Progenitor cell of endocrine pancreas (in vitro differentiated cells): ENCODE measurements around the gene HES4. TPM values are rescaled to one million over a fixed set of nuclear protein-coding genes. Genes with fewer than 3 reads are reported as not detected.
A peak's percentile ranks its signal among the peaks of the same experiment; 100 is the strongest.

Experiments used
- DNase-seq: peaks from one replicate; pipeline ENCODE4 v3.0.0; 2021; ENCODE audit warnings: low spot score; ENCODE audit not compliant: unreplicated experiment
- H3K27ac Mint-ChIP-seq: 2 replicates; pipeline ENCODE4 v1.8.0; 2021; ENCODE audit warnings: mild to moderate bottlenecking, moderate library complexity, mixed read lengths
- H3K27me3 Mint-ChIP-seq: 2 replicates; pipeline ENCODE4 v1.8.0; 2021; ENCODE audit warnings: mixed read lengths
- H3K36me3 Mint-ChIP-seq: 2 replicates; pipeline ENCODE4 v1.8.0; 2022; ENCODE audit warnings: mixed read lengths; ENCODE audit not compliant: insufficient read depth
- H3K4me1 Mint-ChIP-seq: 2 replicates; pipeline ENCODE4 v1.8.0; 2021; ENCODE audit warnings: low read depth, mixed read lengths
- H3K4me3 Mint-ChIP-seq: 2 replicates; pipeline ENCODE4 v1.8.0; 2021; ENCODE audit warnings: low read depth, mild to moderate bottlenecking, moderate library complexity, mixed read lengths
- H3K9me3 Mint-ChIP-seq: 2 replicates; pipeline ENCODE4 v1.8.0; 2021; ENCODE audit warnings: low read depth, mixed read lengths
- total RNA-seq: library from RNA; stranded (reverse); gene quantifications from 2 replicates; pipeline ENCODE4 v1.2.1, GENCODE V29; 2021
- TF ChIP-seq, protein P1 (sequence below): fragments of 200-600 bp; sonication (generic); IDR thresholded peaks from one replicate; pipeline ENCODE4 v1.5.0; 2021; ENCODE audit warnings: antibody characterized with exemption, mild to moderate bottlenecking; ENCODE audit not compliant: unreplicated experiment

Gene HES4
- total RNA-seq, 1 donor from 2014 or later = 83.8 TPM

DNA sequence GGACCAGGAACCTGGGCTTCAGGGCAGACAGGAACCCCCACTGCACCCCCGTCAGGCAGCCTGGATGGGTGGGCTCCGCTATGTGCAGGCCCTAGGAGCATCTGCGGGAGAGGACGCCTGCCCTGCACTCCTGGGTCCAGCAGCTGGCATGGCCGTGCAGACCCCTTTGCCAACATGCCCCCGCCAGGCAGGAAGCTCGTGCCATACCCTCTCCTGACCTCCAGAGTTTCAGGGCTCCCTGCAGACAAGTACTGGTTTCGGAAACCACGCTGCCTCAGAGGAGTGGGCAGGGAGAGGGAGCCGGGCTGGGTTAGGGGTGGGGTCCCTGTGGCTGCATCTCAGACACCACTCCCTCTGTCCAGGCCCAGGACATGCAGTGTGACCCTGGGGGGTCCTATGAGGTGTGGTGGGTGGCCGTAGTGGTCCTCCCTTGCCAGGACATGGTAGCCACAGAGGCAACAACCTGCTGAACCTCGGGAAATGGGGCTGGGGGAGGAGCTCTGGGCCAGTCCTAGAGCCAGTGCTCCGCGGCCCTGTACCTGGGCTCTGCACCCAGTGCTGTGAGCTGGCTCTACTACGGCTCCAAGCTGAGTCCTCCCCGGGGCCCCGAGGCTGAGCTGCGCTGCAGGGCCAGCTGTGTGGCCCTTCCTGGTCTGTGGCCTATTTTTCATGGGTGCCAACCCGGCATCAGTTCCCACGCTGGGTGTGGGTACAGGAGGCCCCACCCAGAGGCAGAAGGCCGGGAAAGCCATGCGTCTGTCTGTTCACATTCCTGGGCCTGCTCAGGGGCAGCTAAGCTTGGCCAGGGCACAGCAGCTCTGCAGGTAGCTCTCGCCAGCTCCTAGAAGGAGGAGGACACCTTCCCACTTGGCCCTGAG lies 32.2 kb downstream of the HES4 start:
- H3K27me3 Mint-ChIP-seq = peaks cover 25% of the 10 kb centered on the region
- peaks cover 1% of the 10 kb centered on the region for H3K36me3 Mint-ChIP-seq
- H3K9me3 Mint-ChIP-seq = no peaks in the 10 kb centered on the region
- no peaks in the 10 kb centered on the region for H3K4me1 Mint-ChIP-seq
- H3K27ac Mint-ChIP-seq = no peak overlapping the region
- H3K4me3 Mint-ChIP-seq = no peak overlapping the region
- TF ChIP-seq, protein P1, sequence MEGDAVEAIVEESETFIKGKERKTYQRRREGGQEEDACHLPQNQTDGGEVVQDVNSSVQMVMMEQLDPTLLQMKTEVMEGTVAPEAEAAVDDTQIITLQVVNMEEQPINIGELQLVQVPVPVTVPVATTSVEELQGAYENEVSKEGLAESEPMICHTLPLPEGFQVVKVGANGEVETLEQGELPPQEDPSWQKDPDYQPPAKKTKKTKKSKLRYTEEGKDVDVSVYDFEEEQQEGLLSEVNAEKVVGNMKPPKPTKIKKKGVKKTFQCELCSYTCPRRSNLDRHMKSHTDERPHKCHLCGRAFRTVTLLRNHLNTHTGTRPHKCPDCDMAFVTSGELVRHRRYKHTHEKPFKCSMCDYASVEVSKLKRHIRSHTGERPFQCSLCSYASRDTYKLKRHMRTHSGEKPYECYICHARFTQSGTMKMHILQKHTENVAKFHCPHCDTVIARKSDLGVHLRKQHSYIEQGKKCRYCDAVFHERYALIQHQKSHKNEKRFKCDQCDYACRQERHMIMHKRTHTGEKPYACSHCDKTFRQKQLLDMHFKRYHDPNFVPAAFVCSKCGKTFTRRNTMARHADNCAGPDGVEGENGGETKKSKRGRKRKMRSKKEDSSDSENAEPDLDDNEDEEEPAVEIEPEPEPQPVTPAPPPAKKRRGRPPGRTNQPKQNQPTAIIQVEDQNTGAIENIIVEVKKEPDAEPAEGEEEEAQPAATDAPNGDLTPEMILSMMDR = no peak
- no peak for DNase-seq

DNA sequence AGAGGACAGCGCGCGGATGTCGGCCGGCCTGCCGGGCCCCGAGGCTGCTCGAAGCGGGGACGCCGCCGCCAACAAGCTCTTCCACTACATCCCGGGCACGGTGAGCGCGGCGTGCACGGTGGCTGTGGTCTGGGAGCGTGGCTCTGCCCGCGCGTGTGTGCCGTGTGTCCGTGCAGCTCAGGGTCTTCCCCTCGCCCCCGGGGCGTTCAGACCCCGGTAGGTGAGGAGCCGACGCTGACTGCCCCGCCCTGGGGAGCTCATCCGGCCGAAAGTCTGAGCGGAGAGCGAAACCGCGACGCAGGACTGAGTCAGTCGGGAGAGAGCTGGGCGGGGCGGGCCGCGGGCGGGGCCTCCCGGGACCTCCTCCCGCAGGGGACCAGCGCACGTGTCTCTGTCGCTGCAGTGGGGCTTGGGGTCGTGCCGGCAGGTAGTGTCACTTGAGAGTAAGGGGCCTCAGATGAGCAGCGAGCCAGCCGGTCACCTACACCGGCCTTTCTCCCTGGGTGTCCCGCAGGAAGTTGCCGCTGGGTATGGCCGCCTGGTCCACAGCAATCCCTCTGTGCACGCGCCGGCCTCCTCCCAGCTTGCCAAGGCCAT lies 33.1 kb downstream of the HES4 start:
- peaks cover 1% of the 10 kb centered on the region for H3K36me3 Mint-ChIP-seq
- no peak for DNase-seq
- H3K4me3 Mint-ChIP-seq = peak overlapping the region; percentile 60
- TF ChIP-seq, protein P1 = no peak
- no peak overlapping the region for H3K27ac Mint-ChIP-seq
- H3K4me1 Mint-ChIP-seq = no peaks in the 10 kb centered on the region
- no peaks in the 10 kb centered on the region for H3K9me3 Mint-ChIP-seq
- H3K27me3 Mint-ChIP-seq = peaks cover 25% of the 10 kb centered on the region

DNA sequence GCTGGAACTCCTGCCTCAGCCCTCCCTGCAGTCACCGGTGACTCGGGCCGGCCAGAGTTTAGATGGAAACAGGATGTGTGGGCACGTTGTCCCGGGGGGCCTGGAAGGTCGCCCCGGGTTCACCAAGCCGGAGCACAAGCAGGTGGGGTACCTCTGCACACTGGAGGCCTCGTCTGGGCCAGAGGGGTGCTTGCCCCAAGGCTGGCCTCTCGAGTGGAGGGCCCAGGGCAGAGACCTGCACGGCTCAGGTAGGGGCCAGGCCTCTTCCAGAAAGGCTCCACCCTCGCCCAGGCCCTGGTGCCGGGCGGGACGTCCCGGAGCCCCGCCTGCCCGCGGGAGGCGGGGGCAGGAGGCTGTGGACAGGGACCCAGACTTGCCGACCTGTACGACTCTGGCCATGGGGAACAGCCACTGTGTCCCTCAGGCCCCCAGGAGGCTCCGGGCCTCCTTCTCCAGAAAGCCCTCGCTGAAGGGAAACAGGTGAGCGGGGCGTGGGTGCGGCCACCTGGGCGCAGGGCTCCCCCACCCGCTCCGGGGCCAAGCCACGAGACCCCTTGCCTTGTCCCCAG lies 33.7 kb downstream of the HES4 start, which contains the start of gene PLEKHN1:
Gene PLEKHN1 (plus strand): TSS at position 348 of the 569 bp plus-strand sequence. CDS start 50 bp downstream, at position 398.
- no peak for DNase-seq
- H3K4me3 Mint-ChIP-seq = peak within 1 kb of the TSS; percentile 60
- no peaks in the 10 kb centered on the region for H3K9me3 Mint-ChIP-seq
- H3K27me3 Mint-ChIP-seq = peaks cover 25% of the 10 kb centered on the region
- TF ChIP-seq, protein P1 = no peak
- H3K4me1 Mint-ChIP-seq = no peaks in the 10 kb centered on the region
- H3K36me3 Mint-ChIP-seq = peaks cover 1% of the 10 kb centered on the region
- no peak within 1 kb of the TSS for H3K27ac Mint-ChIP-seq

DNA sequence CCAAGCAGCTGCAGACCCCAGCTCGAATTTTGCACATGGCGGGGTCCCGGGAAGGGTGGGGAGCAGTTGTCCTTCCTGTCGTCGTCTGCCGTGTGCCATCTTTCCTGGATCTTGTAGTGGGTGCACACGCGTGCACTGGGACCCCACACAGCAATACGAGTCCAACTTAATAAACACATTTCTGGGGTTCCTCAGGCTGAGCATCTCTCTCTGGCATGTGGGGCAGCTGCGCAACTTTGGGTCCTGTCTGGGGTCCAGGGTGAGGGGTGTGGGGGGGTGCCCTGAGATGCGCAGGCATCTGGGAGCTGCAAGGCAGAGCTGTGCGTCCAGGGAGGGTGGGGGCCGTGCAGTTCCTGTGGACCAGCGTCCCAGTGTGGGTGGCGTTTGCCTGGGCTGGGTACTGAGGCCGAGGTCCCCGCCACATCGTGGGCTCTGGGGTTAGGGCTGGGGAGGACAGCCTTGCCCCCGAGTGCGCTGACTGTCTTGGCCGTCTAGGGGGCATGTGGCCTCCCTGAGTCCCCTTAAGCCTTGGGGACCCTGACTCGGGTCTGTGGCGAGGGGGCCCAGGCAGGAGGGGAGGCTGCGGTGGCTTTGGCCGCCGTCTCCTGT lies 34.3 kb downstream of the HES4 start:
- TF ChIP-seq, protein P1 = no peak
- Mint-ChIP-seq H3K27me3 (peaks cover 25% of the 10 kb centered on the region), H3K4me1 (no peaks in the 10 kb centered on the region), H3K9me3 (no peaks in the 10 kb centered on the region), H3K36me3 (peaks cover 1% of the 10 kb centered on the region), H3K27ac (no peak overlapping the region), H3K4me3 (no peak overlapping the region)
- no peak for DNase-seq
